ENCODE results near the gene RBM47.

RBM47 gene

GRCh38 chr4:40672528-40673522 lies 43.2 kb upstream of the RBM47 start:
- Histone ChIP-seq H2AK5ac (ENCODE audit: low read length, severe bottlenecking) (peak overlapping the region; percentile 54), H3K79me1 (replicated peaks; ENCODE audit: low read length, poor library complexity, severe bottlenecking) (no peaks in the 10 kb centered on the region), H4K8ac (ENCODE audit: low read length) (peak overlapping the region; percentile 83), H2AFZ (ENCODE audit: low read depth, low read length) (no peak overlapping the region), H2BK120ac (ENCODE audit: low read depth, low read length) (peak overlapping the region; percentile 91), H3K36me3 (ENCODE audit: control insufficient read depth in 1 of 2, insufficient read depth in 2 of 2, low read depth in 1 of 2, low read length in 2 of 2) (no peaks in the 10 kb centered on the region), H3K9ac (ENCODE audit: low read length) (no peak overlapping the region), H3K27ac (ENCODE audit: low read length, poor library complexity, severe bottlenecking) (peak overlapping the region; percentile 77), H3K27me3 (ENCODE audit: control insufficient read depth in 1 of 2, insufficient read depth in 1 of 2, low read length in 2 of 2) (no peaks in the 10 kb centered on the region), H3K18ac (ENCODE audit: low read depth in 1 of 2, low read length in 2 of 2) (peak overlapping the region; percentile 81 to 99), H3K4me2 (ENCODE audit: low read length, poor library complexity, severe bottlenecking) (no peak overlapping the region), H3K4ac (ENCODE audit: low read depth in 1 of 2, low read length in 2 of 2) (peak overlapping the region; percentile 57 to 73), H3K4me1 (ENCODE audit: control insufficient read depth, insufficient read depth, low read depth, low read length) (peaks cover 10% of the 10 kb centered on the region), H2BK5ac (ENCODE audit: low read depth, low read length, poor library complexity, severe bottlenecking) (peak overlapping the region; percentile 74), H4K91ac (ENCODE audit: low read length) (peak overlapping the region; percentile 81), H3K9me3 (ENCODE audit: control insufficient read depth, low read length) (no peaks in the 10 kb centered on the region), H2BK12ac (ENCODE audit: low read length in 2 of 2) (peak overlapping the region; percentile 54 to 97), H3K14ac (ENCODE audit: low read length in 2 of 2) (no peak overlapping the region), H3K4me3 (ENCODE audit: insufficient read depth in 1 of 2, low read depth in 1 of 2, low read length in 2 of 2) (no peak overlapping the region), H2BK15ac (ENCODE audit: low read depth, poor library complexity, severe bottlenecking) (peak overlapping the region; percentile 29), H3K23ac (ENCODE audit: low read length in 2 of 2) (peak overlapping the region in 1 of 2 experiments; percentile 73)
- 11% methylated on average over 14 of the region's 15 CpGs for WGBS
- peak; percentile 99 for DNase-seq

DNA sequence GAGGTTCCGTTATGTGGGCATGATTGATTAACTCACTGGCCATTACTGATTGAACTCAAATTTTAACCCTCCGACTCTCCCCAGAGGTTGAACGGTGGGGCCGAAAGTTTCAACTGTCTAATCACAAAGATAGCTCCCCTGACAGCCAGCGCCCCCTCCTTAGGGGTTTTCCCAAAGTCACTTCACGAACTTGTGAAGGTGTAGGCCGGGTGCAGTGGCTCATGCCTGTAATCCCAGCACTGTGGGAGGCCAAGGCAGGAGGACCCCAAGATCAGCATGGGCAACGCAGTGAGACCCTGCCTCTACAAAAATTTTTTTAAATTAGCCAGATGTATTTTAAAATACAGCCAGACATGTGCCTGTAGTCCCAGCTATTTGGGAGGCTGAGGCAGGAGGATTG lies 39.8 kb upstream of the RBM47 start:
- no peak overlapping the region for H4K8ac ChIP-seq (ENCODE audit: low read length)
- H3K9ac ChIP-seq (ENCODE audit: low read length) = no peak overlapping the region
- H3K18ac ChIP-seq (ENCODE audit: low read depth in 1 of 2, low read length in 2 of 2) = peak overlapping the region in 1 of 2 experiments; percentile 34
- 97% methylated on average over 7 of the region's 8 CpGs for WGBS
- H3K9me3 ChIP-seq (ENCODE audit: control insufficient read depth, low read length) = no peaks in the 10 kb centered on the region
- DNase-seq = no peak
- H3K14ac ChIP-seq (ENCODE audit: low read length in 2 of 2) = no peak overlapping the region
- H2BK12ac ChIP-seq (ENCODE audit: low read length in 2 of 2) = peak overlapping the region in 1 of 2 experiments; percentile 63
- H3K36me3 ChIP-seq (ENCODE audit: control insufficient read depth in 1 of 2, insufficient read depth in 2 of 2, low read depth in 1 of 2, low read length in 2 of 2) = no peaks in the 10 kb centered on the region
- H2BK5ac ChIP-seq (ENCODE audit: low read depth, low read length, poor library complexity, severe bottlenecking) = no peak overlapping the region
- no peak overlapping the region for H3K27ac ChIP-seq (ENCODE audit: low read length, poor library complexity, severe bottlenecking)
- no peaks in the 10 kb centered on the region for H3K79me1 ChIP-seq (replicated peaks; ENCODE audit: low read length, poor library complexity, severe bottlenecking)
- H2AK5ac ChIP-seq (ENCODE audit: low read length, severe bottlenecking) = no peak overlapping the region
- H2BK15ac ChIP-seq (ENCODE audit: low read depth, poor library complexity, severe bottlenecking) = no peak overlapping the region
- H2AFZ ChIP-seq (ENCODE audit: low read depth, low read length) = no peak overlapping the region
- peaks cover 10% of the 10 kb centered on the region for H3K4me1 ChIP-seq (ENCODE audit: control insufficient read depth, insufficient read depth, low read depth, low read length)
- H3K4me3 ChIP-seq (ENCODE audit: insufficient read depth in 1 of 2, low read depth in 1 of 2, low read length in 2 of 2) = no peak overlapping the region
- H4K91ac ChIP-seq (ENCODE audit: low read length) = no peak overlapping the region
- no peak overlapping the region for H3K23ac ChIP-seq (ENCODE audit: low read length in 2 of 2)
- no peak overlapping the region for H2BK120ac ChIP-seq (ENCODE audit: low read depth, low read length)
- H3K27me3 ChIP-seq (ENCODE audit: control insufficient read depth in 1 of 2, insufficient read depth in 1 of 2, low read length in 2 of 2) = no peaks in the 10 kb centered on the region
- no peak overlapping the region for H3K4ac ChIP-seq (ENCODE audit: low read depth in 1 of 2, low read length in 2 of 2)
- no peak overlapping the region for H3K4me2 ChIP-seq (ENCODE audit: low read length, poor library complexity, severe bottlenecking)

- Histone ChIP-seq H3K9me3 (ENCODE audit: control insufficient read depth, low read length) (no peaks in the 10 kb centered on the region), H3K4me1 (ENCODE audit: control insufficient read depth, insufficient read depth, low read depth, low read length) (peaks cover 4% of the 10 kb centered on the region), H3K4me2 (ENCODE audit: low read length, poor library complexity, severe bottlenecking) (no peak overlapping the region), H2BK15ac (ENCODE audit: low read depth, poor library complexity, severe bottlenecking) (no peak overlapping the region), H3K79me1 (replicated peaks; ENCODE audit: low read length, poor library complexity, severe bottlenecking) (no peaks in the 10 kb centered on the region), H3K27me3 (ENCODE audit: control insufficient read depth in 1 of 2, insufficient read depth in 1 of 2, low read length in 2 of 2) (no peaks in the 10 kb centered on the region), H3K9ac (ENCODE audit: low read length) (no peak overlapping the region), H3K36me3 (ENCODE audit: control insufficient read depth in 1 of 2, insufficient read depth in 2 of 2, low read depth in 1 of 2, low read length in 2 of 2) (no peaks in the 10 kb centered on the region), H2BK12ac (ENCODE audit: low read length in 2 of 2) (no peak overlapping the region), H3K4me3 (ENCODE audit: insufficient read depth in 1 of 2, low read depth in 1 of 2, low read length in 2 of 2) (no peak overlapping the region), H3K4ac (ENCODE audit: low read depth in 1 of 2, low read length in 2 of 2) (no peak overlapping the region), H2AFZ (ENCODE audit: low read depth, low read length) (no peak overlapping the region), H3K14ac (ENCODE audit: low read length in 2 of 2) (no peak overlapping the region), H3K18ac (ENCODE audit: low read depth in 1 of 2, low read length in 2 of 2) (no peak overlapping the region), H3K23ac (ENCODE audit: low read length in 2 of 2) (no peak overlapping the region), H2BK120ac (ENCODE audit: low read depth, low read length) (no peak overlapping the region), H3K27ac (ENCODE audit: low read length, poor library complexity, severe bottlenecking) (no peak overlapping the region), H2BK5ac (ENCODE audit: low read depth, low read length, poor library complexity, severe bottlenecking) (no peak overlapping the region), H4K8ac (ENCODE audit: low read length) (no peak overlapping the region), H4K91ac (ENCODE audit: low read length) (no peak overlapping the region), H2AK5ac (ENCODE audit: low read length, severe bottlenecking) (no peak overlapping the region)
- no peak for DNase-seq
Measured at GRCh38 chr4:40665842-40666241, 36.2 kb upstream of the RBM47 start.

DNA sequence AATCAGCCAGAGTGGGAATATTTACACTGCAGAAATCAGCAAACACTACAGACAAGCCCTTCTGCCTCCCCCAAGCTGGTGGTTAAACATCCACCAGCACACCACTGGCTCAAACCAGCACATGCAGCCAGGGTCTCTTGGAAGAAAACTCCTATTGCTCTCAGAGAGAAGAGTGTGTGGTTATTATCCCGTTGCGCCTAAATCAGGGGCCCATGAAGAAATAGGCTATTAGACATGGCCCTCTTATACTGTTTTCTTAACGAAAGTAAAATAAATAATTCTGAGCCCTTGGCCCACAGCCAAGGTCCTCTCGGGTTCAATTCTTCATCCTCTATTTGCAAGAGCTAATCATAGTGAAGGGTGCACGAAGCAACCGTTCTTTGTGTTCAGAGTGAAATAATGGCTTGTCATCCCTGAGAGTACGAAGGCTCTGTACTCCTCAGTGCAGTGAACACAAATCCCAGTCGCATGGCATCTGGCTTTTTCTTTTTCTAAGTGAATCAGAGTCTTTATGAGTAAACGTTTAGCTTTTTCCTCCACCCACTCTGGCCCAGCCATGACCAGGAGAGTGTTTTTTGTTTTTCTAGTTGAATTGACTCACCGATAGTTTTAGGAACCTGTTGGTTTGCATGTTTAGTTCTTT lies 33.4 kb upstream of the RBM47 start:
- Histone ChIP-seq H3K4ac (ENCODE audit: low read depth in 1 of 2, low read length in 2 of 2) (no peak overlapping the region), H3K14ac (ENCODE audit: low read length in 2 of 2) (no peak overlapping the region), H2BK12ac (ENCODE audit: low read length in 2 of 2) (no peak overlapping the region), H4K91ac (ENCODE audit: low read length) (no peak overlapping the region), H2BK15ac (ENCODE audit: low read depth, poor library complexity, severe bottlenecking) (no peak overlapping the region), H3K36me3 (ENCODE audit: control insufficient read depth in 1 of 2, insufficient read depth in 2 of 2, low read depth in 1 of 2, low read length in 2 of 2) (no peaks in the 10 kb centered on the region), H2AK5ac (ENCODE audit: low read length, severe bottlenecking) (no peak overlapping the region), H2BK120ac (ENCODE audit: low read depth, low read length) (no peak overlapping the region), H3K4me1 (ENCODE audit: control insufficient read depth, insufficient read depth, low read depth, low read length) (peaks cover 3% of the 10 kb centered on the region), H3K4me3 (ENCODE audit: insufficient read depth in 1 of 2, low read depth in 1 of 2, low read length in 2 of 2) (no peak overlapping the region), H3K18ac (ENCODE audit: low read depth in 1 of 2, low read length in 2 of 2) (peak overlapping the region in 1 of 2 experiments; percentile 18), H3K27ac (ENCODE audit: low read length, poor library complexity, severe bottlenecking) (peak overlapping the region; percentile 73), H3K9me3 (ENCODE audit: control insufficient read depth, low read length) (no peaks in the 10 kb centered on the region), H4K8ac (ENCODE audit: low read length) (no peak overlapping the region), H2AFZ (ENCODE audit: low read depth, low read length) (no peak overlapping the region), H2BK5ac (ENCODE audit: low read depth, low read length, poor library complexity, severe bottlenecking) (peak overlapping the region; percentile 1), H3K79me1 (replicated peaks; ENCODE audit: low read length, poor library complexity, severe bottlenecking) (no peaks in the 10 kb centered on the region), H3K23ac (ENCODE audit: low read length in 2 of 2) (no peak overlapping the region), H3K4me2 (ENCODE audit: low read length, poor library complexity, severe bottlenecking) (peak overlapping the region; percentile 36), H3K9ac (ENCODE audit: low read length) (peak overlapping the region; percentile 5), H3K27me3 (ENCODE audit: control insufficient read depth in 1 of 2, insufficient read depth in 1 of 2, low read length in 2 of 2) (no peaks in the 10 kb centered on the region)
- peak; percentile 71 for DNase-seq
- 39% methylated on average over 8 of the region's 10 CpGs for WGBS
